MCF 10A (cell line): ENCODE data around the gene GPR179. TPM values are rescaled to one million over a fixed set of nuclear protein-coding genes. Genes with fewer than 3 reads are reported as not detected.

ENCODE experiments used
- BruUV-seq: library from RNA; stranded (reverse); fragments of 400-500 nt; replicated peaks from 2 replicates; lab custom pipeline; 2021; lab: Mats Ljungman, UMichigan
- CTCF ChIA-PET: fragments of 300-600 bp; sonication (Branson Sonifier 250); formaldehyde crosslinking; extraction: SDS; loops from one replicate; lab custom pipeline; 2021; ENCODE audit warnings: antibody characterized with exemption, inconsistent platforms; lab: Yijun Ruan, JAX
- POLR2A ChIA-PET: fragments of 300-600, 350-650 bp; sonication (Branson Sonifier 250); formaldehyde crosslinking; extraction: SDS; loops from one replicate; lab custom pipeline; 2020; ENCODE audit warnings: antibody characterized with exemption, inconsistent platforms; lab: Yijun Ruan, JAX
- DNase-seq: peaks from one replicate; pipeline ENCODE4 v3.0.0-alpha.2; 2018; ENCODE audit not compliant: unreplicated experiment
- H3K27ac Mint-ChIP-seq: one replicate; pipeline ENCODE4 v1.8.0; 2022; ENCODE audit warnings: mild to moderate bottlenecking, low read depth, mixed read lengths; ENCODE audit not compliant: unreplicated experiment
- H3K27me3 Mint-ChIP-seq: one replicate; pipeline ENCODE4 v1.8.0; 2022; ENCODE audit warnings: mixed read lengths; ENCODE audit not compliant: insufficient read depth, unreplicated experiment
- H3K36me3 Mint-ChIP-seq: one replicate; pipeline ENCODE4 v1.8.0; 2022; ENCODE audit warnings: mild to moderate bottlenecking, moderate library complexity, mixed read lengths; ENCODE audit not compliant: insufficient read depth, unreplicated experiment
- H3K4me1 Mint-ChIP-seq: one replicate; pipeline ENCODE4 v1.8.0; 2022; ENCODE audit warnings: mixed read lengths; ENCODE audit not compliant: insufficient read depth, unreplicated experiment
- H3K4me3 Mint-ChIP-seq: one replicate; pipeline ENCODE4 v1.8.0; 2022; ENCODE audit warnings: mild to moderate bottlenecking, moderate library complexity, mixed read lengths; ENCODE audit not compliant: unreplicated experiment
- H3K9me3 Mint-ChIP-seq: one replicate; pipeline ENCODE4 v1.8.0; 2022; ENCODE audit warnings: mixed read lengths; ENCODE audit not compliant: unreplicated experiment
- CTCF ChIP-seq: fragments of 200-600 bp; IDR thresholded peaks from one replicate; pipeline ENCODE4 v1.8.0; 2022; ENCODE audit warnings: antibody characterized with exemption, mild to moderate bottlenecking; ENCODE audit not compliant: unreplicated experiment
- intact Hi-C: fragments of 100-400 bp; cut with micrococcal nuclease; formaldehyde crosslinking; loops from 2 replicates; pipeline ENCODE4 v1.14.1; 2022
- total RNA-seq: library from RNA; stranded (reverse); gene quantifications from 2 replicates; pipeline ENCODE4 v1.2.3, GENCODE V29; 2022

The GPR179 gene
- total RNA-seq, 1 experiment from 2014 or later = 0.09 TPM

- peaks cover 10% of the 10 kb centered on the region for H3K27me3 Mint-ChIP-seq
- no peak overlapping the region for H3K27ac Mint-ChIP-seq
- TF ChIP-seq CTCF = no peak
- no peaks in the 10 kb centered on the region for H3K4me1 Mint-ChIP-seq
- CTCF ChIA-PET = interaction anchor here (0.7 to 2.3 kb wide), 4 partner anchors 10 to 328 kb away, joined by 3 to 19 read pairs (median 10); no protein-coding TSS in a partner anchor
- POLR2A ChIA-PET = interaction anchor here (2.3 kb wide), 1 partner anchor 11 kb away, joined by 7 read pairs; no protein-coding TSS in a partner anchor
- no peaks in the 10 kb centered on the region for H3K36me3 Mint-ChIP-seq
- no peak for DNase-seq
- intact Hi-C loops = no loop called here
- no TSS peak for BruUV-seq
- H3K4me3 Mint-ChIP-seq = no peak overlapping the region
- no peaks in the 10 kb centered on the region for H3K9me3 Mint-ChIP-seq
Measured at GRCh38 chr17:38339891-38340290, 3.9 kb downstream of the GPR179 start.

GRCh38 chr17:38338535-38338934, 5.2 kb downstream of the GPR179 start:
- Mint-ChIP-seq H3K27me3 (peaks cover 1% of the 10 kb centered on the region), H3K36me3 (no peaks in the 10 kb centered on the region), H3K9me3 (no peaks in the 10 kb centered on the region), H3K4me1 (no peaks in the 10 kb centered on the region), H3K4me3 (no peak overlapping the region), H3K27ac (no peak overlapping the region)
- DNase-seq = no peak
- POLR2A ChIA-PET = no interaction called here
- intact Hi-C loops = no loop called here
- no peak for TF ChIP-seq CTCF
- BruUV-seq = no TSS peak
- CTCF ChIA-PET = interaction anchor here (1.2 to 2.9 kb wide), 2 partner anchors 10 to 16 kb away, joined by 5 to 14 read pairs; no protein-coding TSS in a partner anchor

DNA sequence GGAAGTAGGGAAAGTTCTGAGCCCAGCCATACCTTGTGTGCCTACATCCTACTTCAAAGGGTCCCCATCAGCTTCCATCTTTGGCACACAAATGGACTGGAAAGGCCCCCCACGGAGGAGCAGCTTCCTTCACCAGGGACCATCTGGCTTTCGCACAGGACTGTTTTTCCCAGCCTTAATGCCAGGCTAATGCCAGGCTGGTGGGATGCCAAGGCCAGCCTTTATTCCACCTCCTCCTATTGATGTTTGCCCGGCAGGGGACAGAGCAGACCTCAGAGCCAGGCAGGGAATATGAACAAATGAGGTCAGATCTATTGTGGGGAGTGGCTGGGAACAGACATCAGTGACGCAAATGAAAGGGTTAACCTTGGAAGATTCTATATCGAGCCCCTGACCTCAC, 5.7 kb downstream of the GPR179 start:
- BruUV-seq = no TSS peak
- ChIA-PET POLR2A (no interaction called here), CTCF (interaction anchor here (0.6 to 2.9 kb wide), 3 partner anchors 11 to 227 kb away, joined by 3 to 14 read pairs (median 5); no protein-coding TSS in a partner anchor)
- no peak overlapping the region for H3K27ac Mint-ChIP-seq
- TF ChIP-seq CTCF = no peak
- DNase-seq = no peak
- intact Hi-C loops = no loop called here
- H3K27me3 Mint-ChIP-seq = no peaks in the 10 kb centered on the region
- no peaks in the 10 kb centered on the region for H3K36me3 Mint-ChIP-seq
- no peaks in the 10 kb centered on the region for H3K4me1 Mint-ChIP-seq
- no peaks in the 10 kb centered on the region for H3K9me3 Mint-ChIP-seq
- H3K4me3 Mint-ChIP-seq = no peak overlapping the region

DNA sequence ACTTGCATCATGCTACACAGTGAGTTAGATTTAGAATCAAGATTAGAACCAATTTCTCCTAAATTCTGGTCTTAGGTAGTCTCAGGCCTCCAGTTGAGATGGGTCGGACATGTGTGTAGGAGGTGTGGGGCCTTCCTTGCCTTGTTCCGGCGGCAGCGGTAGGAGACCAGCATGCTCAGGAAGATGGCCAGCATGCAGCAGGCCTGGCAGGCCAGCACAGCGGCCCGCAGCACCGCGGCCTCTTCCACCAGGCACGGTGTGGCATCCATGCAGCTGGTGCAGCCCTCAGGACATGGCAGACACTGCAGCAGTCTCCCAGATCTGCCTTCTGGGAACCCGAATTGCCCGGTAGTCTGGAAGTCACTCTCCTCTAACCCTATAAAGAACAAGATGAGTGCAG, 6.9 kb downstream of the GPR179 start:
- no peaks in the 10 kb centered on the region for H3K4me1 Mint-ChIP-seq
- no peak for DNase-seq
- no peaks in the 10 kb centered on the region for H3K27me3 Mint-ChIP-seq
- POLR2A ChIA-PET = no interaction called here
- no peak for TF ChIP-seq CTCF
- intact Hi-C loops = no loop called here
- CTCF ChIA-PET = interaction anchor here (1.6 to 2.9 kb wide), 2 partner anchors 12 to 14 kb away, joined by 5 to 14 read pairs; no protein-coding TSS in a partner anchor
- BruUV-seq = no TSS peak
- no peak overlapping the region for H3K4me3 Mint-ChIP-seq
- no peaks in the 10 kb centered on the region for H3K36me3 Mint-ChIP-seq
- no peaks in the 10 kb centered on the region for H3K9me3 Mint-ChIP-seq
- no peak overlapping the region for H3K27ac Mint-ChIP-seq
